ENCODE data around the gene RHNO1.

Gene RHNO1

DNA sequence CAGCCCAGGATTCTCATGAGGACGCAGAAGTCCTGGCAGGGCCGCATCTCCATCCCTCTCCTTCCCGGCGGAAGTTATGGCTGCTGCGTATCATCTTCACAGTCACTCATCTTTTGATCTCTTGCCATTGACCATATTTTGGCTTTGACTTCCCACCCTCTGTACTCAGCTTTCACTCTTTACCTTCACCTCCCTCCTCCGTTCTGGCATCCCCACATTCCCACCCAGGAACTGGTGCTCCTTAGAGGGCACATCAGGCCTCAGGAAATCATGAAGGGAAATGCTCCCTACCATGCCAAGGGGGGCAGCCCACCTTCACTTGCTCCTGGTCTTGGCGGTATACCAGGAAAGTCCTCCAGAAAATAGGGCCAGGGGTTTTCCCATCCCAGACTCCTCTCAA, 21.5 kb upstream of the RHNO1 start:
- H3K18ac ChIP-seq (ENCODE audit: low read length), result no peak overlapping the region
- H2BK15ac ChIP-seq (ENCODE audit: low read length), result no peak overlapping the region
- no CpG with 5 or more reads among the region's 7 CpGs for WGBS, 2 donors (ENCODE audit: extremely low coverage in 2 of 2, insufficient read length in 2 of 2, insufficient replicate concordance in 1 of 2)
- H2BK5ac ChIP-seq (ENCODE audit: low read length), result no peak overlapping the region
- H4K8ac ChIP-seq (ENCODE audit: low read depth, low read length), result no peak overlapping the region
- no peak overlapping the region for H3K4me2 ChIP-seq (ENCODE audit: insufficient read depth, low read length, poor library complexity, severe bottlenecking)
- H2BK12ac ChIP-seq (ENCODE audit: low read length), result no peak overlapping the region
- no peak overlapping the region for H3K23ac ChIP-seq (ENCODE audit: low read depth, low read length, poor library complexity)
- no peaks in the 10 kb centered on the region for H3K79me1 ChIP-seq (ENCODE audit: low read depth, low read length)
- peaks cover 14 to 35% of the 10 kb centered on the region in 2 donors for H3K36me3 ChIP-seq (replicated peaks in 1 of 2; ENCODE audit: control insufficient read depth in 2 of 2, insufficient read depth in 2 of 2, low read length in 2 of 2)
- H3K9ac ChIP-seq (ENCODE audit: low read depth, low read length, poor library complexity), result no peak overlapping the region
- H2BK120ac ChIP-seq (ENCODE audit: low read depth, low read length), result no peak overlapping the region
- no peak overlapping the region for H4K91ac ChIP-seq (ENCODE audit: low read depth, low read length, poor library complexity)
- no peak overlapping the region for H3K14ac ChIP-seq (ENCODE audit: low read length)
- no peak for DNase-seq (ENCODE audit: low spot score)
- no peaks in the 10 kb centered on the region for H3K9me3 ChIP-seq (replicated peaks in 1 of 2; ENCODE audit: control insufficient read depth in 2 of 2, insufficient read depth in 1 of 2, low read depth in 1 of 2, low read length in 2 of 2)
- H2AK5ac ChIP-seq (ENCODE audit: low read depth, low read length), result no peak overlapping the region
- H3K4me3 ChIP-seq (ENCODE audit: low read length in 2 of 2), result no peak overlapping the region
- no peaks in the 10 kb centered on the region for H3K27me3 ChIP-seq (ENCODE audit: control insufficient read depth in 3 of 3, insufficient read depth in 3 of 3, low read depth in 1 of 3, low read length in 3 of 3)
- H2AFZ ChIP-seq (ENCODE audit: low read length), result no peak overlapping the region
- no peak overlapping the region for H3K4ac ChIP-seq (ENCODE audit: low read length)
- H3K4me1 ChIP-seq (ENCODE audit: control insufficient read depth in 2 of 2, insufficient read depth in 1 of 2, low read depth in 1 of 2, low read length in 2 of 2), result peaks cover 7 to 12% of the 10 kb centered on the region in 2 donors
- H3K27ac ChIP-seq (replicated peaks; ENCODE audit: low read length), result no peak overlapping the region

DNA sequence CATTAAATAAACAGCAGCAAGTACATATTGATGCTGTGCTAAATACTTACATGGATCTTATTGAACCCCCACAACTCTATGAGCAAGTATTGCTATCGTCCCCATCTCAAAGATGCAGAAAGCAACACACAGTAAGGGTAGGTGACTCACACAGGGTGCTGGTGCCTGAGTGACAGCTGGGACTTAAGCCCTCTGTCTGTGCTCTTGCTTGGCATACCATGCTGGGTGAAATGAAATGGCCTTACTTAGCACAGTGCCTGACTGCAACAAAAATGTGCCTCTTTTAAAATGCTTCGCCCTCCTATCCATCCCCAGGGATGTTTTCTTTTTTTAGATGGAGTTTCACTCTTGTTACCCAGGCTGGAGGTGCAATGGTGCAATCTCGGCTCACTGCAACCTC, 21.0 kb upstream of the RHNO1 start:
- Histone ChIP-seq H3K4me2 (ENCODE audit: insufficient read depth, low read length, poor library complexity, severe bottlenecking) (no peak overlapping the region), H3K4me3 (ENCODE audit: low read length in 2 of 2) (no peak overlapping the region), H3K9ac (ENCODE audit: low read depth, low read length, poor library complexity) (no peak overlapping the region), H3K27me3 (ENCODE audit: control insufficient read depth in 3 of 3, insufficient read depth in 3 of 3, low read depth in 1 of 3, low read length in 3 of 3) (no peaks in the 10 kb centered on the region), H3K18ac (ENCODE audit: low read length) (no peak overlapping the region), H4K8ac (ENCODE audit: low read depth, low read length) (no peak overlapping the region), H3K4me1 (ENCODE audit: control insufficient read depth in 2 of 2, insufficient read depth in 1 of 2, low read depth in 1 of 2, low read length in 2 of 2) (peaks cover 7 to 12% of the 10 kb centered on the region in 2 donors), H3K36me3 (replicated peaks in 1 of 2; ENCODE audit: control insufficient read depth in 2 of 2, insufficient read depth in 2 of 2, low read length in 2 of 2) (peaks cover 14 to 38% of the 10 kb centered on the region in 2 donors), H2BK15ac (ENCODE audit: low read length) (no peak overlapping the region), H3K9me3 (replicated peaks in 1 of 2; ENCODE audit: control insufficient read depth in 2 of 2, insufficient read depth in 1 of 2, low read depth in 1 of 2, low read length in 2 of 2) (no peaks in the 10 kb centered on the region), H2BK120ac (ENCODE audit: low read depth, low read length) (no peak overlapping the region), H2BK12ac (ENCODE audit: low read length) (no peak overlapping the region), H2BK5ac (ENCODE audit: low read length) (no peak overlapping the region), H3K14ac (ENCODE audit: low read length) (no peak overlapping the region), H3K23ac (ENCODE audit: low read depth, low read length, poor library complexity) (no peak overlapping the region), H2AFZ (ENCODE audit: low read length) (no peak overlapping the region), H4K91ac (ENCODE audit: low read depth, low read length, poor library complexity) (no peak overlapping the region), H3K27ac (replicated peaks; ENCODE audit: low read length) (no peak overlapping the region), H3K79me1 (ENCODE audit: low read depth, low read length) (no peaks in the 10 kb centered on the region), H3K4ac (ENCODE audit: low read length) (no peak overlapping the region), H2AK5ac (ENCODE audit: low read depth, low read length) (no peak overlapping the region)
- no CpG with 5 or more reads among the region's 3 CpGs for WGBS, 2 donors (ENCODE audit: extremely low coverage in 2 of 2, insufficient read length in 2 of 2, insufficient replicate concordance in 1 of 2)
- DNase-seq (ENCODE audit: low spot score), result no peak

DNA sequence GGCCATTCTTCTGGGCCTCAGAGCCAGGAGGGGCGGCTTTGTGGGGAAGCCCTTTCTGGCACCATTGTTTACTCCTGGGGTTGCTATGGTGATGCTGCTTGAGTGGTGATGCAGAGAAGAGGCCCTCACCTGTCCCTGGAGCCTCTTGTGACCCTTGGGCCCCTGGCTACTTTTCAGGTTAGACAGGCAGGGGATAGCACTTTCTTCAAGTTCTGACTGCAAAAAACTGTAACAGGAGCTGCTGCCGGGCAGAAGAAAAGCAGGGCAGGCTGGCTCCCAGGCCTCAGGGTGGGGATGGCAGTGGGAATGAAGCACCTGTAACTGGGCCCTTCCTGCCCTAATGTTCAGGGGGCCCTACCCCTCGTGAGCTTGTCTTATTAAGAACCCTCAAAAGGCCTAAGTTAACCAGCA, 20.0 kb upstream of the RHNO1 start, which contains the start of gene TEX52:
Gene TEX52, minus strand, starts transcription at position 19 of the 411 bp plus-strand sequence. Its CDS starts 13 bp downstream, at position 6.
- peak within 1 kb of the TSS; percentile 37 for H3K27ac ChIP-seq (replicated peaks; ENCODE audit: low read length)

DNA sequence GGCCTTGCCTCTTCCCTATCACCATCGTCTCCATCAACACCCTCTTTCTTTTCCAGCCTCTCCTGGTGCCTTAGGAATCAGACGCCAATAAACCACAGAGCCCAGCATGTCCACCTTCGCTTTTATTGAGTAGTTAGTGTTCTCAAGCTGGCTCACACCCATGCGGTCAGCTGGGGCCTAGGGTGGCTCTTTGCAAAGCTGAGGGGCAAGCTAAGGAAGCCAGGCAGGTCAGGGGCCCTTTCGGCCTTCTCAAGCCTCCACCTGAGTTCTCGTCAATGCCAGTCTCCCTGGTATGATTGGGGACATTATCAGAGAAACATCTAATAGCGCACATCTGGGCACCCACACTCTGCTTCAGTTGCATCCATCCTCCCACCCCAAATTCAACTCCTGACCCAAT, 19.4 kb upstream of the RHNO1 start:
- Histone ChIP-seq H3K79me1 (ENCODE audit: low read depth, low read length) (no peaks in the 10 kb centered on the region), H3K27ac (replicated peaks; ENCODE audit: low read length) (no peak overlapping the region), H3K18ac (ENCODE audit: low read length) (peak overlapping the region; percentile 46), H3K36me3 (replicated peaks in 1 of 2; ENCODE audit: control insufficient read depth in 2 of 2, insufficient read depth in 2 of 2, low read length in 2 of 2) (peaks cover 18 to 53% of the 10 kb centered on the region in 2 donors), H3K23ac (ENCODE audit: low read depth, low read length, poor library complexity) (no peak overlapping the region), H3K4ac (ENCODE audit: low read length) (no peak overlapping the region), H4K91ac (ENCODE audit: low read depth, low read length, poor library complexity) (no peak overlapping the region), H2BK12ac (ENCODE audit: low read length) (no peak overlapping the region), H2BK5ac (ENCODE audit: low read length) (no peak overlapping the region), H3K27me3 (ENCODE audit: control insufficient read depth in 3 of 3, insufficient read depth in 3 of 3, low read depth in 1 of 3, low read length in 3 of 3) (no peaks in the 10 kb centered on the region), H3K4me1 (ENCODE audit: control insufficient read depth in 2 of 2, insufficient read depth in 1 of 2, low read depth in 1 of 2, low read length in 2 of 2) (peaks cover 7 to 12% of the 10 kb centered on the region in 2 donors), H3K14ac (ENCODE audit: low read length) (no peak overlapping the region), H3K4me3 (ENCODE audit: low read length in 2 of 2) (no peak overlapping the region), H3K4me2 (ENCODE audit: insufficient read depth, low read length, poor library complexity, severe bottlenecking) (no peak overlapping the region), H2BK15ac (ENCODE audit: low read length) (no peak overlapping the region), H3K9me3 (replicated peaks in 1 of 2; ENCODE audit: control insufficient read depth in 2 of 2, insufficient read depth in 1 of 2, low read depth in 1 of 2, low read length in 2 of 2) (no peaks in the 10 kb centered on the region), H4K8ac (ENCODE audit: low read depth, low read length) (no peak overlapping the region), H2BK120ac (ENCODE audit: low read depth, low read length) (no peak overlapping the region), H2AK5ac (ENCODE audit: low read depth, low read length) (no peak overlapping the region), H2AFZ (ENCODE audit: low read length) (no peak overlapping the region), H3K9ac (ENCODE audit: low read depth, low read length, poor library complexity) (no peak overlapping the region)
- WGBS, 2 donors (ENCODE audit: extremely low coverage in 2 of 2, insufficient read length in 2 of 2, insufficient replicate concordance in 1 of 2), result no CpG with 5 or more reads among the region's 7 CpGs
- no peak for DNase-seq (ENCODE audit: low spot score)

More for the DNA sequence above, 20.0 kb upstream of the RHNO1 start, which contains the start of gene TEX52:
- Histone ChIP-seq H3K36me3 (replicated peaks in 1 of 2; ENCODE audit: control insufficient read depth in 2 of 2, insufficient read depth in 2 of 2, low read length in 2 of 2) (peaks cover 16 to 47% of the 10 kb centered on the region in 2 donors), H4K8ac (ENCODE audit: low read depth, low read length) (no peak within 1 kb of the TSS), H2AFZ (ENCODE audit: low read length) (no peak within 1 kb of the TSS), H2AK5ac (ENCODE audit: low read depth, low read length) (no peak within 1 kb of the TSS), H3K23ac (ENCODE audit: low read depth, low read length, poor library complexity) (no peak within 1 kb of the TSS), H2BK120ac (ENCODE audit: low read depth, low read length) (no peak within 1 kb of the TSS), H2BK5ac (ENCODE audit: low read length) (no peak within 1 kb of the TSS), H3K9me3 (replicated peaks in 1 of 2; ENCODE audit: control insufficient read depth in 2 of 2, insufficient read depth in 1 of 2, low read depth in 1 of 2, low read length in 2 of 2) (no peaks in the 10 kb centered on the region), H4K91ac (ENCODE audit: low read depth, low read length, poor library complexity) (no peak within 1 kb of the TSS), H2BK15ac (ENCODE audit: low read length) (no peak within 1 kb of the TSS), H3K4me1 (ENCODE audit: control insufficient read depth in 2 of 2, insufficient read depth in 1 of 2, low read depth in 1 of 2, low read length in 2 of 2) (peaks cover 7 to 12% of the 10 kb centered on the region in 2 donors), H3K4me2 (ENCODE audit: insufficient read depth, low read length, poor library complexity, severe bottlenecking) (no peak within 1 kb of the TSS), H3K79me1 (ENCODE audit: low read depth, low read length) (no peaks in the 10 kb centered on the region), H3K9ac (ENCODE audit: low read depth, low read length, poor library complexity) (no peak within 1 kb of the TSS), H3K4me3 (ENCODE audit: low read length in 2 of 2) (no peak within 1 kb of the TSS), H3K18ac (ENCODE audit: low read length) (peak within 1 kb of the TSS; percentile 70), H2BK12ac (ENCODE audit: low read length) (no peak within 1 kb of the TSS), H3K14ac (ENCODE audit: low read length) (no peak within 1 kb of the TSS), H3K4ac (ENCODE audit: low read length) (no peak within 1 kb of the TSS), H3K27me3 (ENCODE audit: control insufficient read depth in 3 of 3, insufficient read depth in 3 of 3, low read depth in 1 of 3, low read length in 3 of 3) (no peaks in the 10 kb centered on the region)
- no CpG with 5 or more reads among the region's 3 CpGs for WGBS, 2 donors (ENCODE audit: extremely low coverage in 2 of 2, insufficient read length in 2 of 2, insufficient replicate concordance in 1 of 2)
- DNase-seq (ENCODE audit: low spot score), result no peak

Data from neuronal stem cell (in vitro differentiated cells).